H1 (cell line): ENCODE results near the gene LRRC72. TPM values are rescaled to one million over a fixed set of nuclear protein-coding genes. Genes with fewer than 3 reads are reported as not detected.

Experiments used
- CTCF ChIA-PET: fragments of 300-600 bp; sonication (Branson Sonifier 250); formaldehyde crosslinking; loops from one replicate; lab custom pipeline; 2021; ENCODE audit not compliant: partially characterized antibody; lab: Charles Lee
- POLR2A ChIA-PET: fragments of 300-600 bp; sonication (Branson Sonifier 250); formaldehyde crosslinking; loops from one replicate; lab custom pipeline; 2021; ENCODE audit warnings: inconsistent platforms; ENCODE audit not compliant: partially characterized antibody; lab: Charles Lee
- DNase-seq, 2 experiments: peaks; one replicate each; pipeline versions ENCODE4 v3.0.0 to v3.0.0-alpha.2; 2010 to 2022; ENCODE audit warnings: low spot score in 2 of 2, low read depth in 1 of 2, mixed read lengths in 1 of 2
- FAIRE-seq: peaks from 2 replicates; lab custom pipeline; 2011; peaks lifted over from hg19 to GRCh38; lab: Jason Lieb, UNC
- H2AFZ ChIP-seq: 2 replicates; pipeline ENCODE4 v1.8.1; 2012; ENCODE audit warnings: low read length, inconsistent platforms
- H2AK5ac ChIP-seq: 2 replicates; pipeline ENCODE4 v1.6.1; 2013; ENCODE audit warnings: low read depth, low read length
- H2BK120ac ChIP-seq: replicated peaks from 2 replicates; pipeline ENCODE3; 2013; ENCODE audit warnings: low read depth, low read length, inconsistent platforms
- H2BK12ac ChIP-seq: 2 replicates; pipeline ENCODE4 v1.6.1; 2013; ENCODE audit warnings: low read depth, low read length
- H2BK15ac ChIP-seq: 2 replicates; pipeline ENCODE4 v1.6.1; 2013; ENCODE audit warnings: low read length
- H2BK20ac ChIP-seq: 2 replicates; pipeline ENCODE4 v1.6.1; 2013; ENCODE audit warnings: low read length
- H2BK5ac ChIP-seq: 2 replicates; pipeline ENCODE4 v1.6.1; 2013; ENCODE audit warnings: low read depth, low read length
- H3K14ac ChIP-seq: 2 replicates; pipeline ENCODE4 v1.6.1; 2013; ENCODE audit warnings: inconsistent platforms; ENCODE audit not compliant: insufficient read length
- H3K18ac ChIP-seq: 2 replicates; pipeline ENCODE4 v1.6.1; 2013; ENCODE audit warnings: low read length; ENCODE audit errors: extremely low read depth
- H3K23ac ChIP-seq: 2 replicates; pipeline ENCODE4 v1.6.1; 2013; ENCODE audit warnings: inconsistent platforms; ENCODE audit not compliant: insufficient read length
- H3K23me2 ChIP-seq: 2 replicates; pipeline ENCODE4 v1.6.1; 2013; ENCODE audit warnings: low read depth, low read length
- H3K27ac ChIP-seq: 2 replicates; pipeline ENCODE4 v1.6.1; 2011; ENCODE audit warnings: low read depth, low read length, inconsistent platforms
- H3K27me3 ChIP-seq, 4 experiments: replicated peaks in 1 of 4; 1 replicate in 1 of 4; 2 replicates in 3 of 4; pipeline versions ENCODE4 v1.6.1 to v1.8.1; 2011 to 2013; ENCODE audit warnings: low read length in 3 of 4, mild to moderate bottlenecking in 3 of 4, inconsistent platforms in 2 of 4, mixed read lengths in 2 of 4, moderate library complexity in 1 of 4; ENCODE audit not compliant: control insufficient read depth in 3 of 4, insufficient read depth in 3 of 4; ENCODE audit errors: extremely low read depth in 1 of 4
- H3K36me3 ChIP-seq, 4 experiments: 2 replicates each; pipeline versions ENCODE4 v1.6.1 to v1.8.1; 2011 to 2013; ENCODE audit warnings: mild to moderate bottlenecking in 4 of 4, low read length in 3 of 4, moderate library complexity in 2 of 4, control low read depth in 1 of 4, inconsistent platforms in 1 of 4; ENCODE audit not compliant: insufficient read depth in 4 of 4, control insufficient read depth in 2 of 4
- H3K4ac ChIP-seq: replicated peaks from 2 replicates; pipeline ENCODE3; 2013; ENCODE audit warnings: low read length, low read depth, mixed read lengths, inconsistent platforms; ENCODE audit not compliant: insufficient read length
- H3K4me1 ChIP-seq, 4 experiments: replicated peaks in 1 of 4; 1 replicate in 1 of 4; 2 replicates in 3 of 4; pipeline versions ENCODE4 v1.6.1 to v1.8.1; 2011 to 2013; ENCODE audit warnings: low read length in 3 of 4, inconsistent platforms in 2 of 4, mixed read lengths in 1 of 4; ENCODE audit not compliant: insufficient read depth in 4 of 4, control insufficient read depth in 3 of 4
- H3K4me2 ChIP-seq, 2 experiments: 2 replicates each; pipeline versions ENCODE4 v1.6.1 to v1.8.1; 2011 to 2013; ENCODE audit warnings: low read depth in 2 of 2, low read length in 2 of 2, control low read depth in 1 of 2, inconsistent platforms in 1 of 2, mild to moderate bottlenecking in 1 of 2; ENCODE audit not compliant: insufficient read depth in 1 of 2
- H3K4me3 ChIP-seq, 4 experiments: fragments of 200-600, 300-600 bp in 1 of 4; sonication (generic), shearing (Covaris generic), sonication (Bioruptor Twin) in 1 of 4; 2 replicates each; pipeline versions ENCODE4 v1.5.1 to v1.8.1; 2011 to 2016; ENCODE audit warnings: low read length in 4 of 4, low read depth in 3 of 4, control low read depth in 2 of 4, inconsistent platforms in 2 of 4, mild to moderate bottlenecking in 2 of 4, mixed read lengths in 1 of 4, moderate library complexity in 1 of 4; ENCODE audit not compliant: insufficient read depth in 2 of 4; ENCODE audit errors: extremely low read depth in 1 of 4
- H3K56ac ChIP-seq: replicated peaks from 2 replicates; pipeline ENCODE3; 2013; ENCODE audit warnings: low read depth, mild to moderate bottlenecking, mixed read lengths, low read length, inconsistent platforms; ENCODE audit not compliant: insufficient read length
- H3K79me1 ChIP-seq: 2 replicates; pipeline ENCODE4 v1.6.1; 2013; ENCODE audit warnings: low read depth, low read length, control low read depth
- H3K79me2 ChIP-seq, 2 experiments: 2 replicates each; pipeline versions ENCODE4 v1.6.1 to v1.8.1; 2012 to 2013; ENCODE audit warnings: low read length in 2 of 2, mild to moderate bottlenecking in 2 of 2, inconsistent platforms in 1 of 2; ENCODE audit not compliant: insufficient read depth in 2 of 2, control insufficient read depth in 1 of 2
- H3K9ac ChIP-seq, 4 experiments: replicated peaks in 1 of 4; 1 replicate in 1 of 4; 2 replicates in 3 of 4; pipeline versions ENCODE4 v1.6.1 to v1.8.1; 2011 to 2013; ENCODE audit warnings: low read depth in 3 of 4, low read length in 3 of 4, control low read depth in 2 of 4, mild to moderate bottlenecking in 2 of 4, moderate library complexity in 2 of 4, inconsistent platforms in 1 of 4; ENCODE audit errors: extremely low read depth in 1 of 4
- H3K9me3 ChIP-seq, 2 experiments: 2 replicates each; pipeline versions ENCODE4 v1.6.1 to v1.8.1; 2012 to 2013; ENCODE audit warnings: mild to moderate bottlenecking in 2 of 2, moderate library complexity in 2 of 2, control low read depth in 1 of 2, inconsistent platforms in 1 of 2, low read depth in 1 of 2, low read length in 1 of 2, mixed read lengths in 1 of 2; ENCODE audit not compliant: insufficient read depth in 2 of 2
- H4K20me1 ChIP-seq, 2 experiments: replicated peaks in 1 of 2; 2 replicates each; pipeline versions ENCODE3 to v1.8.1; 2011 to 2013; ENCODE audit warnings: inconsistent platforms in 2 of 2, low read length in 2 of 2, mild to moderate bottlenecking in 1 of 2; ENCODE audit not compliant: insufficient read depth in 2 of 2, control insufficient read depth in 1 of 2
- H4K5ac ChIP-seq: 2 replicates; pipeline ENCODE4 v1.6.1; 2013; ENCODE audit warnings: low read length, low read depth, mixed read lengths, inconsistent platforms; ENCODE audit not compliant: insufficient read length
- H4K8ac ChIP-seq: 2 replicates; pipeline ENCODE4 v1.8.0; 2013; ENCODE audit warnings: mild to moderate bottlenecking, moderate library complexity, low read length, inconsistent platforms; ENCODE audit not compliant: insufficient read depth; ENCODE audit errors: extremely low read depth
- H4K91ac ChIP-seq: replicated peaks from 2 replicates; pipeline ENCODE3; 2013; ENCODE audit warnings: low read length, mixed read lengths, inconsistent platforms; ENCODE audit not compliant: insufficient read length
- ASH2L ChIP-seq: fragments of 200-600, 300-600 bp; sonication (generic); IDR thresholded peaks from one replicate; pipeline ENCODE4 v1.7.1; 2017; ENCODE audit warnings: low read length
- CBX8 ChIP-seq: fragments of 300-800, 300-1000 bp; sonication (generic); IDR thresholded peaks from 2 replicates; pipeline ENCODE4 v1.7.1; 2016; ENCODE audit warnings: low read depth, low read length, borderline replicate concordance
- SIRT6 ChIP-seq: IDR thresholded peaks from one replicate; pipeline ENCODE4 v1.7.1; 2012; ENCODE audit warnings: low read length, inconsistent platforms
- WGBS, 2 experiments: shearing (Covaris generic) in 1 of 2; methylation state at CpG; one replicate each; pipeline versions ENCODE4 v1.1.6 to v1.1.7; 2013 to 2015; ENCODE audit warnings: low lambda C conversion rate in 2 of 2, mixed read lengths in 2 of 2, inconsistent platforms in 1 of 2, low coverage in 1 of 2, missing lambda C conversion rate in 1 of 2; ENCODE audit not compliant: insufficient replicate concordance in 2 of 2, insufficient coverage in 1 of 2, insufficient read length in 1 of 2; ENCODE audit errors: extremely low coverage in 1 of 2, missing lambda C conversion rate in 1 of 2; 5-methylcytosine and 5-hydroxymethylcytosine counted together
- polyA plus RNA-seq, 7 experiments: library from polyadenylated mRNA; depleted of rRNA in 3 of 7; stranded (reverse) in 5 of 7; unstranded in 2 of 7; fragments of >200 nt in 5 of 7; fragments of 200-250 nt in 2 of 7; gene quantifications; 1 replicate in 5 of 7; 2 replicates in 1 of 7; 4 replicates in 1 of 7; pipeline versions ENCODE4 v1.2.1 to v1.2.3, GENCODE V29; 2011 to 2013; ENCODE audit warnings: missing spikeins in 2 of 7, mixed read lengths in 2 of 7
- total RNA-seq: library from RNA; stranded (reverse); fragmentation: NEBNext Ultra II Directional; extraction: Animal tissue kit (Norgen Biotek cat#: 25700); gene quantifications from 2 replicates; pipeline ENCODE4 v1.2.1, GENCODE V29; 2021

LRRC72 gene
- total and polyA plus RNA-seq, 2 of the 8 experiments (the other 6 are each of a cell fraction or from before 2014, with no cell fraction given) = not detected

DNA sequence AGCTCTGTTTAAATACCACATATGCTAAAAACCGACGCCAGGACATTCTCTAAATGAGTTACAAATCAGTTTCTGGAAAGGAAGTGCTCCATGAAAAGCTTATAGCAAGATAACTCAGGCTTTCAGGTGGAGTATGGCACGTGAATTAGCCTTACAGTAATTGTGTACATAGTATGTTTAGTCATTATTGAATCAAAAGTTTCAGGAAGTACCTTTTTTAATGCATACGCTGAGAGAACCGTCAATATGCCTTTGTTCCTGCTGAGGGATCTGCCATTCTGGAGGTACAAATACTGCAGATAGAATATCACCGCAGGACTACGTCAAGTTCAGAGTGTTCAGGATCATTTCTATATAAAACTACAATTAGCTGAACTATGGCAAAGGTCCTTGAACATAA lies 73.2 kb downstream of the LRRC72 start:
- Histone ChIP-seq H3K14ac (no peak overlapping the region), H4K20me1 (no peaks in the 10 kb centered on the region), H2BK20ac (no peak overlapping the region), H3K36me3 (peaks cover 0 to 4% (median 0%) of the 10 kb centered on the region in 4 experiments; a peak in 1 of 8 replicates), H2BK120ac (no peak overlapping the region), H3K23me2 (no peaks in the 10 kb centered on the region), H3K9me3 (no peaks in the 10 kb centered on the region), H2AFZ (no peak overlapping the region), H3K9ac (no peak overlapping the region), H2BK15ac (no peak overlapping the region), H3K79me1 (no peaks in the 10 kb centered on the region), H4K5ac (no peak overlapping the region), H3K4me1 (peaks cover 0 to 7% (median 3%) of the 10 kb centered on the region in 4 experiments; a peak in 2 of 7 replicates), H3K79me2 (no peaks in the 10 kb centered on the region), H3K4me2 (no peak overlapping the region), H4K8ac (no peak overlapping the region), H2BK12ac (no peak overlapping the region), H3K23ac (no peak overlapping the region), H3K27me3 (no peaks in the 10 kb centered on the region), H3K4ac (no peak overlapping the region), H3K18ac (no peak overlapping the region), H2AK5ac (no peak overlapping the region), H3K4me3 (no peak overlapping the region), H4K91ac (no peak overlapping the region), H3K27ac (no peak overlapping the region), H3K56ac (no peak overlapping the region), H2BK5ac (no peak overlapping the region)
- 94% methylated on average over 7 of the region's 7 CpGs; no CpG with 5 or more reads in 1 of the 2 experiments for WGBS, 2 experiments
- FAIRE-seq (no peak), DNase-seq (no peak)
- no peak for TF ChIP-seq SIRT6
- no peak for TF ChIP-seq ASH2L
- TF ChIP-seq CBX8 = no peak
- ChIA-PET POLR2A (no interaction called here), CTCF (no interaction called here)
